DOHH2 (cell line): ENCODE data around the gene WDFY2.

Experiments
- H3F3A ChIP-seq: fragments of 200-600 bp; sonication (generic), shearing (Covaris generic); 2 replicates; pipeline ENCODE4 v1.6.0; 2016; ENCODE audit warnings: antibody characterized with exemption, mild to moderate bottlenecking; ENCODE audit not compliant: control insufficient read depth, insufficient read depth
- H3K27ac ChIP-seq: fragments of 200-600 bp; sonication (generic); 2 replicates; pipeline ENCODE4 v1.5.1; 2014; ENCODE audit warnings: low read depth, mild to moderate bottlenecking, low read length, moderate library complexity
- H3K27me3 ChIP-seq: fragments of 200-600 bp; sonication (generic); 2 replicates; pipeline ENCODE4 v1.6.1; 2014; ENCODE audit warnings: mild to moderate bottlenecking, low read length, mixed read lengths; ENCODE audit not compliant: control insufficient read depth
- H3K36me3 ChIP-seq: fragments of 200-600 bp; sonication (generic); 2 replicates; pipeline ENCODE4 v1.6.1; 2014; ENCODE audit warnings: mild to moderate bottlenecking, low read length, moderate library complexity, mixed read lengths; ENCODE audit not compliant: control insufficient read depth
- H3K4me1 ChIP-seq: fragments of 200-600 bp; sonication (generic); 2 replicates; pipeline ENCODE4 v1.6.1; 2014; ENCODE audit warnings: mild to moderate bottlenecking, low read length, mixed read lengths; ENCODE audit not compliant: control insufficient read depth
- H3K4me2 ChIP-seq: fragments of 200-600 bp; sonication (generic); 2 replicates; pipeline ENCODE4 v1.6.0; 2014; ENCODE audit warnings: mild to moderate bottlenecking, low read length, moderate library complexity
- H3K4me3 ChIP-seq: fragments of 200-600 bp; sonication (generic); 2 replicates; pipeline ENCODE4 v1.5.1; 2014; ENCODE audit warnings: mild to moderate bottlenecking, low read length, mixed read lengths
- H3K79me2 ChIP-seq: fragments of 200-600 bp; sonication (generic); 2 replicates; pipeline ENCODE4 v1.6.1; 2014; ENCODE audit warnings: mild to moderate bottlenecking, low read length, mixed read lengths; ENCODE audit not compliant: control insufficient read depth
- H3K9me2 ChIP-seq: fragments of 200-600 bp; sonication (generic); replicated peaks from 2 replicates; pipeline ENCODE4 v1.6.1; 2014; ENCODE audit warnings: mild to moderate bottlenecking, low read length, mixed read lengths; ENCODE audit not compliant: control insufficient read depth
- H3K9me3 ChIP-seq: fragments of 200-600 bp; sonication (generic); 2 replicates; pipeline ENCODE4 v1.6.1; 2014; ENCODE audit warnings: antibody characterized with exemption, low read length, mixed read lengths; ENCODE audit not compliant: control insufficient read depth, insufficient read depth
- H4K20me1 ChIP-seq: fragments of 200-600 bp; sonication (generic); 2 replicates; pipeline ENCODE4 v1.6.0; 2014; ENCODE audit warnings: low read depth, mild to moderate bottlenecking, antibody characterized with exemption, low read length, moderate library complexity; ENCODE audit not compliant: control insufficient read depth, insufficient read depth
- CTCF ChIP-seq: fragments of 200-600 bp; sonication (generic); IDR thresholded peaks from one replicate; pipeline ENCODE4 v1.5.1; 2014; ENCODE audit warnings: antibody characterized with exemption, mild to moderate bottlenecking, low read depth, low read length; ENCODE audit not compliant: poor library complexity, severe bottlenecking
- EZH2phosphoT487 ChIP-seq: fragments of 200-600 bp; sonication (generic); IDR thresholded peaks from 2 replicates; pipeline ENCODE4 v1.6.1; 2017; ENCODE audit warnings: borderline replicate concordance, mild to moderate bottlenecking, antibody characterized with exemption, low read length, moderate library complexity, mixed read lengths

The WDFY2 gene

GRCh38 chr13:51724721-51725120 is 140.5 kb downstream of the WDFY2 start:
- no peaks in the 10 kb centered on the region for H3K9me3 ChIP-seq
- H3K27me3 ChIP-seq = no peaks in the 10 kb centered on the region
- no peak overlapping the region for H3K4me2 ChIP-seq
- H3K27ac ChIP-seq = no peak overlapping the region
- H3K4me1 ChIP-seq = no peaks in the 10 kb centered on the region
- no peak overlapping the region for H3K4me3 ChIP-seq
- no peaks in the 10 kb centered on the region for H3K9me2 ChIP-seq
- H4K20me1 ChIP-seq = no peaks in the 10 kb centered on the region
- no peaks in the 10 kb centered on the region for H3K79me2 ChIP-seq
- no peaks in the 10 kb centered on the region for H3K36me3 ChIP-seq
- H3F3A ChIP-seq = no peaks in the 10 kb centered on the region
- TF ChIP-seq EZH2phosphoT487 (no peak), CTCF (no peak)

GRCh38 chr13:51726446-51727193 is 142.4 kb downstream of the WDFY2 start:
- Histone ChIP-seq H3K9me2 (no peaks in the 10 kb centered on the region), H3K4me3 (no peak overlapping the region), H3K79me2 (no peaks in the 10 kb centered on the region), H4K20me1 (no peaks in the 10 kb centered on the region), H3K9me3 (no peaks in the 10 kb centered on the region), H3K27ac (no peak overlapping the region), H3K27me3 (no peaks in the 10 kb centered on the region), H3K4me1 (no peaks in the 10 kb centered on the region), H3K4me2 (no peak overlapping the region), H3F3A (no peaks in the 10 kb centered on the region), H3K36me3 (no peaks in the 10 kb centered on the region)
- TF ChIP-seq EZH2phosphoT487 (no peak), CTCF (no peak)

GRCh38 chr13:51727634-51728274 is 143.5 kb downstream of the WDFY2 start:
- H3K4me2 ChIP-seq = no peak overlapping the region
- H3F3A ChIP-seq = no peaks in the 10 kb centered on the region
- no peaks in the 10 kb centered on the region for H3K36me3 ChIP-seq

More at GRCh38 chr13:51727634-51728274, 143.5 kb downstream of the WDFY2 start:
- H3K27me3 ChIP-seq = no peaks in the 10 kb centered on the region
- no peaks in the 10 kb centered on the region for H3K9me3 ChIP-seq
- H3K4me1 ChIP-seq = no peaks in the 10 kb centered on the region
- H3K4me3 ChIP-seq = no peak overlapping the region
- no peaks in the 10 kb centered on the region for H4K20me1 ChIP-seq
- H3K27ac ChIP-seq = no peak overlapping the region
- no peaks in the 10 kb centered on the region for H3K9me2 ChIP-seq
- TF ChIP-seq EZH2phosphoT487 (no peak), CTCF (no peak)
- no peaks in the 10 kb centered on the region for H3K79me2 ChIP-seq
